ENCODE data around the gene ZYG11B. TPM values are rescaled to one million over a fixed set of nuclear protein-coding genes. Genes with fewer than 3 reads are reported as not detected.

Gene ZYG11B
- total and polyA plus RNA-seq, 9 of the 15 experiments (the other 6 are each of a cell fraction or from before 2014, with no cell fraction given), result 4.9 to 22.2 (median 12.2) TPM

DNA sequence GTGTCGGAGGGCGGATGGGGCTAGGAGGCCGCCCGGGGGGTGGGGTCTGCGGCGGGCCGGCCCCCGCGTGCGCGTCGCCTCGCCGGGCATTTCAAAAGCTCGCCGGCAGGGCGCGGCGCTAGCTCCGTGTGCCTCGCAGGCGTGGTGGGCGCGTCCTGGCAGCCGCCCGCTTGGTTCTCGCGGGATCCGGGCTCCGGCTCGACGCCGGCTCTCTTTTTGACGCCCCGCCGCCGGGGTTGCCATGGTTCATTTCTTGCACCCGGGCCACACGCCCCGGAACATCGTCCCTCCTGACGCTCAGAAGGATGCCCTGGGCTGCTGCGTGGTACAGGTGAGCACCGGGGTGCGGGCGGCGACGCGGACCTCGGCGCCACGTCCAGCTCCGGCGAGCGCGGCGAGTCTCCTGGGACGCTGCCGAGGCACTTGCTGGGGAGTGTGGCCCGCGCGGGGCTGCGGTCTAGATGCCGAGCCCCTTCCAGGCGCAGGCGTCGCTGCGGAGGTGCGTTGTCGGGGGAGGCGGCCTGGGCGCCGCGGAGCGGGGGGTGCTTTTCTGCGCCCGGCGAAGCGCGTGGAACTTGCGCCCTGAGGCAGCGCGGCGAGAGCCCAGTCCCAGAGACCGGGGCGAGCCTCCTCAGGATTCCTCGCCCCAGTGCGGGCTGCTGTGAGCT, 116.5 kb downstream of the ZYG11B start, which contains the start of gene ZYG11A (continued):
- TF ChIP-seq, protein P1, sequence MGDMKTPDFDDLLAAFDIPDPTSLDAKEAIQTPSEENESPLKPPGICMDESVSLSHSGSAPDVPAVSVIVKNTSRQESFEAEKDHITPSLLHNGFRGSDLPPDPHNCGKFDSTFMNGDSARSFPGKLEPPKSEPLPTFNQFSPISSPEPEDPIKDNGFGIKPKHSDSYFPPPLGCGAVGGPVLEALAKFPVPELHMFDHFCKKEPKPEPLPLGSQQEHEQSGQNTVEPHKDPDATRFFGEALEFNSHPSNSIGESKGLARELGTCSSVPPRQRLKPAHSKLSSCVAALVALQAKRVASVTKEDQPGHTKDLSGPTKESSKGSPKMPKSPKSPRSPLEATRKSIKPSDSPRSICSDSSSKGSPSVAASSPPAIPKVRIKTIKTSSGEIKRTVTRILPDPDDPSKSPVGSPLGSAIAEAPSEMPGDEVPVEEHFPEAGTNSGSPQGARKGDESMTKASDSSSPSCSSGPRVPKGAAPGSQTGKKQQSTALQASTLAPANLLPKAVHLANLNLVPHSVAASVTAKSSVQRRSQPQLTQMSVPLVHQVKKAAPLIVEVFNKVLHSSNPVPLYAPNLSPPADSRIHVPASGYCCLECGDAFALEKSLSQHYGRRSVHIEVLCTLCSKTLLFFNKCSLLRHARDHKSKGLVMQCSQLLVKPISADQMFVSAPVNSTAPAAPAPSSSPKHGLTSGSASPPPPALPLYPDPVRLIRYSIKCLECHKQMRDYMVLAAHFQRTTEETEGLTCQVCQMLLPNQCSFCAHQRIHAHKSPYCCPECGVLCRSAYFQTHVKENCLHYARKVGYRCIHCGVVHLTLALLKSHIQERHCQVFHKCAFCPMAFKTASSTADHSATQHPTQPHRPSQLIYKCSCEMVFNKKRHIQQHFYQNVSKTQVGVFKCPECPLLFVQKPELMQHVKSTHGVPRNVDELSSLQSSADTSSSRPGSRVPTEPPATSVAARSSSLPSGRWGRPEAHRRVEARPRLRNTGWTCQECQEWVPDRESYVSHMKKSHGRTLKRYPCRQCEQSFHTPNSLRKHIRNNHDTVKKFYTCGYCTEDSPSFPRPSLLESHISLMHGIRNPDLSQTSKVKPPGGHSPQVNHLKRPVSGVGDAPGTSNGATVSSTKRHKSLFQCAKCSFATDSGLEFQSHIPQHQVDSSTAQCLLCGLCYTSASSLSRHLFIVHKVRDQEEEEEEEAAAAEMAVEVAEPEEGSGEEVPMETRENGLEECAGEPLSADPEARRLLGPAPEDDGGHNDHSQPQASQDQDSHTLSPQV (IDR thresholded peaks at IDR 0.05), result peak; percentile 87
- TF ChIP-seq DPF2 (IDR thresholded peaks at IDR 0.05) (no peak), SUPT5H (IDR thresholded peaks at IDR 0.05) (peak; percentile 67; the same call in 1 of the 2 replicates), ZC3H8 (IDR thresholded peaks at IDR 0.05) (no peak), ZC3H4 (CRISPR knock-in tag; IDR thresholded peaks at IDR 0.05; ENCODE audit: borderline replicate concordance) (no peak), LARP7 (IDR thresholded peaks at IDR 0.05) (no peak), L3MBTL2 (IDR thresholded peaks at IDR 0.05) (peak; percentile 100), TEAD1 (CRISPR knock-in tag; IDR thresholded peaks at IDR 0.05) (peak in 1 of 2 experiments; percentile 63; a peak in 2 of 4 replicates), ZFP1 (CRISPR knock-in tag; IDR thresholded peaks at IDR 0.05) (no peak), RBFOX2 (IDR thresholded peaks at IDR 0.05; ENCODE audit: low read depth, low read length) (peak; percentile 94), NR2C1 (IDR thresholded peaks at IDR 0.05) (no peak), NR2C1 (tag; IDR thresholded peaks at IDR 0.05) (no peak), FOXA1 (IDR thresholded peaks at IDR 0.05; ENCODE audit: borderline replicate concordance) (no peak), ASH1L (IDR thresholded peaks at IDR 0.05; ENCODE audit: borderline replicate concordance, low read depth, partially characterized antibody) (no peak), ZNF57 (CRISPR knock-in tag; IDR thresholded peaks at IDR 0.05) (no peak), NFRKB (IDR thresholded peaks at IDR 0.05; ENCODE audit: low read depth) (no peak)
- TF ChIP-seq, protein P2, sequence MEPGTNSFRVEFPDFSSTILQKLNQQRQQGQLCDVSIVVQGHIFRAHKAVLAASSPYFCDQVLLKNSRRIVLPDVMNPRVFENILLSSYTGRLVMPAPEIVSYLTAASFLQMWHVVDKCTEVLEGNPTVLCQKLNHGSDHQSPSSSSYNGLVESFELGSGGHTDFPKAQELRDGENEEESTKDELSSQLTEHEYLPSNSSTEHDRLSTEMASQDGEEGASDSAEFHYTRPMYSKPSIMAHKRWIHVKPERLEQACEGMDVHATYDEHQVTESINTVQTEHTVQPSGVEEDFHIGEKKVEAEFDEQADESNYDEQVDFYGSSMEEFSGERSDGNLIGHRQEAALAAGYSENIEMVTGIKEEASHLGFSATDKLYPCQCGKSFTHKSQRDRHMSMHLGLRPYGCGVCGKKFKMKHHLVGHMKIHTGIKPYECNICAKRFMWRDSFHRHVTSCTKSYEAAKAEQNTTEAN (CRISPR knock-in tag; IDR thresholded peaks at IDR 0.05), result peak; percentile 71; the same call in 1 of the 2 replicates
- TF ChIP-seq, protein P3, sequence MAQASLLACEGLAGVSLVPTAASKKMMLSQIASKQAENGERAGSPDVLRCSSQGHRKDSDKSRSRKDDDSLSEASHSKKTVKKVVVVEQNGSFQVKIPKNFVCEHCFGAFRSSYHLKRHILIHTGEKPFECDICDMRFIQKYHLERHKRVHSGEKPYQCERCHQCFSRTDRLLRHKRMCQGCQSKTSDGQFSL (CRISPR knock-in tag; IDR thresholded peaks at IDR 0.05), result peak; percentile 98
- TF ChIP-seq, protein P3 (tag; IDR thresholded peaks at IDR 0.05), result peak in 1 of 2 experiments; percentile 87; a peak in 2 of 4 replicates
- TF ChIP-seq, protein P4, sequence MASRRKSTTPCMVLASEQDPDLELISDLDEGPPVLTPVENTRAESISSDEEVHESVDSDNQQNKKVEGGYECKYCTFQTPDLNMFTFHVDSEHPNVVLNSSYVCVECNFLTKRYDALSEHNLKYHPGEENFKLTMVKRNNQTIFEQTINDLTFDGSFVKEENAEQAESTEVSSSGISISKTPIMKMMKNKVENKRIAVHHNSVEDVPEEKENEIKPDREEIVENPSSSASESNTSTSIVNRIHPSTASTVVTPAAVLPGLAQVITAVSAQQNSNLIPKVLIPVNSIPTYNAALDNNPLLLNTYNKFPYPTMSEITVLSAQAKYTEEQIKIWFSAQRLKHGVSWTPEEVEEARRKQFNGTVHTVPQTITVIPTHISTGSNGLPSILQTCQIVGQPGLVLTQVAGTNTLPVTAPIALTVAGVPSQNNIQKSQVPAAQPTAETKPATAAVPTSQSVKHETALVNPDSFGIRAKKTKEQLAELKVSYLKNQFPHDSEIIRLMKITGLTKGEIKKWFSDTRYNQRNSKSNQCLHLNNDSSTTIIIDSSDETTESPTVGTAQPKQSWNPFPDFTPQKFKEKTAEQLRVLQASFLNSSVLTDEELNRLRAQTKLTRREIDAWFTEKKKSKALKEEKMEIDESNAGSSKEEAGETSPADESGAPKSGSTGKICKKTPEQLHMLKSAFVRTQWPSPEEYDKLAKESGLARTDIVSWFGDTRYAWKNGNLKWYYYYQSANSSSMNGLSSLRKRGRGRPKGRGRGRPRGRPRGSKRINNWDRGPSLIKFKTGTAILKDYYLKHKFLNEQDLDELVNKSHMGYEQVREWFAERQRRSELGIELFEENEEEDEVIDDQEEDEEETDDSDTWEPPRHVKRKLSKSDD (conservative IDR thresholded peaks at IDR 0.05; ENCODE audit: low read length), result peak; percentile 43; the same call in 1 of the 2 replicates

All from K562 (cell line).